ENCODE data around the gene DNAJC3. TPM values are rescaled to one million over a fixed set of nuclear protein-coding genes. Genes with fewer than 3 reads are reported as not detected.

Gene DNAJC3
- total and polyA plus RNA-seq, 2 experiments from 2014 or later = 19.5 to 27.5 TPM

DNA sequence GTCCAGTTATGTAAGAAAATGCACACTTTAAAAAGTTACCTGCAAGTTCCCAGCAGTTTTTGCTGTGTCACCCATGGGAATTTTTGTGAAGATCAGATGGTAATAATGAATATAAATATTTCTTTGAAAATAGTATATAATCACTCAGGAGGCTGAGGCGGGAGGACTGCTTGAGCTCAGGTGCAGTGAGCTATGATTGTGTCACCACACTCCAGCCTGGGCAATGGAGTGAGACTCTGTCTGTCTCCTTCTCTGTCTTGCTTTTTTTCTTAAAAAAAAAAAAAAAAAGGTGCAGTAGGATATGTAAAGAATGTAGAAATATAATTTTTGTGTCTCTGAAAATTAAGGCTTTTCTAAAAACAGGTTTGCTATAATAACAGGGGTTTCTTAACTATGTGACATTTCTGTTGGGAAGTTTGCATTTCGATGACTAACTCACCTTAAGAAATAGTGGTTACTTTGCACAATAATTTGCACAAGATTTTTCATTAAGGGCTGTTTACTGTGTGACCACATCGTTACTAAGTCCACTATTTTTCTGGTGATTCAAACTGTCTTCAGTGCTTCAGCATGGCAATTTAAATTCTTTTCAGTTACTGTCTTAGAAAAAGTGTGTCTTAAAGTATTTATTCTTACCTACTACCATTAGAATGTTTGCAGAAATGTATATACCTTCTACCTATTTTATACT lies 37.3 kb downstream of the DNAJC3 start:
- H2AFZ ChIP-seq = no peak overlapping the region
- no peaks in the 10 kb centered on the region for H3K4me1 ChIP-seq (ENCODE audit: insufficient read depth)
- no peaks in the 10 kb centered on the region for H3K9me3 Mint-ChIP-seq
- H3K4me3 Mint-ChIP-seq = no peak overlapping the region
- H3K79me2 ChIP-seq (replicated peaks; ENCODE audit: insufficient read depth) = 0 out of 2 replicates have a peak, but pooled peaks cover 3% of the 10 kb centered on the region
- H3K27ac Mint-ChIP-seq = no peak overlapping the region
- H3K4me1 Mint-ChIP-seq = no peaks in the 10 kb centered on the region
- no peak for ATAC-seq
- no peaks in the 10 kb centered on the region for H3K27me3 Mint-ChIP-seq (ENCODE audit: insufficient read depth, low read depth, poor library complexity)
- H3K4me3 ChIP-seq = no peak overlapping the region
- no peak for DNase-seq (ENCODE audit: low spot score)
- H3F3A ChIP-seq (replicated peaks; ENCODE audit: low read depth) = no peaks in the 10 kb centered on the region
- no peaks in the 10 kb centered on the region for H3K27me3 ChIP-seq (ENCODE audit: insufficient read depth)
- no peaks in the 10 kb centered on the region; the same call in 1 of the 2 replicates for H4K20me1 ChIP-seq (replicated peaks; ENCODE audit: insufficient read depth)
- TF ChIP-seq NANOG (IDR thresholded peaks at IDR 0.05; ENCODE audit: borderline replicate concordance) (no peak), EZH2 (IDR thresholded peaks at IDR 0.05; ENCODE audit: low read depth, unreplicated experiment) (no peak), JUNB (IDR thresholded peaks at IDR 0.05; ENCODE audit: unreplicated experiment) (no peak), ZNF331 (CRISPR knock-in tag; IDR thresholded peaks at IDR 0.05; ENCODE audit: low read depth) (no peak), ZNF114 (CRISPR knock-in tag; IDR thresholded peaks at IDR 0.05) (no peak), EZH2phosphoT487 (IDR thresholded peaks at IDR 0.05; ENCODE audit: unreplicated experiment) (no peak), POLR2AphosphoS5 (IDR thresholded peaks at IDR 0.05; ENCODE audit: low read depth) (no peak)
- TF ChIP-seq, protein P1, sequence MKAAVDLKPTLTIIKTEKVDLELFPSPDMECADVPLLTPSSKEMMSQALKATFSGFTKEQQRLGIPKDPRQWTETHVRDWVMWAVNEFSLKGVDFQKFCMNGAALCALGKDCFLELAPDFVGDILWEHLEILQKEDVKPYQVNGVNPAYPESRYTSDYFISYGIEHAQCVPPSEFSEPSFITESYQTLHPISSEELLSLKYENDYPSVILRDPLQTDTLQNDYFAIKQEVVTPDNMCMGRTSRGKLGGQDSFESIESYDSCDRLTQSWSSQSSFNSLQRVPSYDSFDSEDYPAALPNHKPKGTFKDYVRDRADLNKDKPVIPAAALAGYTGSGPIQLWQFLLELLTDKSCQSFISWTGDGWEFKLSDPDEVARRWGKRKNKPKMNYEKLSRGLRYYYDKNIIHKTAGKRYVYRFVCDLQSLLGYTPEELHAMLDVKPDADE (IDR thresholded peaks at IDR 0.05) = no peak
- TF ChIP-seq, protein P2, sequence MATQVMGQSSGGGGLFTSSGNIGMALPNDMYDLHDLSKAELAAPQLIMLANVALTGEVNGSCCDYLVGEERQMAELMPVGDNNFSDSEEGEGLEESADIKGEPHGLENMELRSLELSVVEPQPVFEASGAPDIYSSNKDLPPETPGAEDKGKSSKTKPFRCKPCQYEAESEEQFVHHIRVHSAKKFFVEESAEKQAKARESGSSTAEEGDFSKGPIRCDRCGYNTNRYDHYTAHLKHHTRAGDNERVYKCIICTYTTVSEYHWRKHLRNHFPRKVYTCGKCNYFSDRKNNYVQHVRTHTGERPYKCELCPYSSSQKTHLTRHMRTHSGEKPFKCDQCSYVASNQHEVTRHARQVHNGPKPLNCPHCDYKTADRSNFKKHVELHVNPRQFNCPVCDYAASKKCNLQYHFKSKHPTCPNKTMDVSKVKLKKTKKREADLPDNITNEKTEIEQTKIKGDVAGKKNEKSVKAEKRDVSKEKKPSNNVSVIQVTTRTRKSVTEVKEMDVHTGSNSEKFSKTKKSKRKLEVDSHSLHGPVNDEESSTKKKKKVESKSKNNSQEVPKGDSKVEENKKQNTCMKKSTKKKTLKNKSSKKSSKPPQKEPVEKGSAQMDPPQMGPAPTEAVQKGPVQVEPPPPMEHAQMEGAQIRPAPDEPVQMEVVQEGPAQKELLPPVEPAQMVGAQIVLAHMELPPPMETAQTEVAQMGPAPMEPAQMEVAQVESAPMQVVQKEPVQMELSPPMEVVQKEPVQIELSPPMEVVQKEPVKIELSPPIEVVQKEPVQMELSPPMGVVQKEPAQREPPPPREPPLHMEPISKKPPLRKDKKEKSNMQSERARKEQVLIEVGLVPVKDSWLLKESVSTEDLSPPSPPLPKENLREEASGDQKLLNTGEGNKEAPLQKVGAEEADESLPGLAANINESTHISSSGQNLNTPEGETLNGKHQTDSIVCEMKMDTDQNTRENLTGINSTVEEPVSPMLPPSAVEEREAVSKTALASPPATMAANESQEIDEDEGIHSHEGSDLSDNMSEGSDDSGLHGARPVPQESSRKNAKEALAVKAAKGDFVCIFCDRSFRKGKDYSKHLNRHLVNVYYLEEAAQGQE (IDR thresholded peaks at IDR 0.05; ENCODE audit: unreplicated experiment) = no peak
- TF ChIP-seq, protein P3, sequence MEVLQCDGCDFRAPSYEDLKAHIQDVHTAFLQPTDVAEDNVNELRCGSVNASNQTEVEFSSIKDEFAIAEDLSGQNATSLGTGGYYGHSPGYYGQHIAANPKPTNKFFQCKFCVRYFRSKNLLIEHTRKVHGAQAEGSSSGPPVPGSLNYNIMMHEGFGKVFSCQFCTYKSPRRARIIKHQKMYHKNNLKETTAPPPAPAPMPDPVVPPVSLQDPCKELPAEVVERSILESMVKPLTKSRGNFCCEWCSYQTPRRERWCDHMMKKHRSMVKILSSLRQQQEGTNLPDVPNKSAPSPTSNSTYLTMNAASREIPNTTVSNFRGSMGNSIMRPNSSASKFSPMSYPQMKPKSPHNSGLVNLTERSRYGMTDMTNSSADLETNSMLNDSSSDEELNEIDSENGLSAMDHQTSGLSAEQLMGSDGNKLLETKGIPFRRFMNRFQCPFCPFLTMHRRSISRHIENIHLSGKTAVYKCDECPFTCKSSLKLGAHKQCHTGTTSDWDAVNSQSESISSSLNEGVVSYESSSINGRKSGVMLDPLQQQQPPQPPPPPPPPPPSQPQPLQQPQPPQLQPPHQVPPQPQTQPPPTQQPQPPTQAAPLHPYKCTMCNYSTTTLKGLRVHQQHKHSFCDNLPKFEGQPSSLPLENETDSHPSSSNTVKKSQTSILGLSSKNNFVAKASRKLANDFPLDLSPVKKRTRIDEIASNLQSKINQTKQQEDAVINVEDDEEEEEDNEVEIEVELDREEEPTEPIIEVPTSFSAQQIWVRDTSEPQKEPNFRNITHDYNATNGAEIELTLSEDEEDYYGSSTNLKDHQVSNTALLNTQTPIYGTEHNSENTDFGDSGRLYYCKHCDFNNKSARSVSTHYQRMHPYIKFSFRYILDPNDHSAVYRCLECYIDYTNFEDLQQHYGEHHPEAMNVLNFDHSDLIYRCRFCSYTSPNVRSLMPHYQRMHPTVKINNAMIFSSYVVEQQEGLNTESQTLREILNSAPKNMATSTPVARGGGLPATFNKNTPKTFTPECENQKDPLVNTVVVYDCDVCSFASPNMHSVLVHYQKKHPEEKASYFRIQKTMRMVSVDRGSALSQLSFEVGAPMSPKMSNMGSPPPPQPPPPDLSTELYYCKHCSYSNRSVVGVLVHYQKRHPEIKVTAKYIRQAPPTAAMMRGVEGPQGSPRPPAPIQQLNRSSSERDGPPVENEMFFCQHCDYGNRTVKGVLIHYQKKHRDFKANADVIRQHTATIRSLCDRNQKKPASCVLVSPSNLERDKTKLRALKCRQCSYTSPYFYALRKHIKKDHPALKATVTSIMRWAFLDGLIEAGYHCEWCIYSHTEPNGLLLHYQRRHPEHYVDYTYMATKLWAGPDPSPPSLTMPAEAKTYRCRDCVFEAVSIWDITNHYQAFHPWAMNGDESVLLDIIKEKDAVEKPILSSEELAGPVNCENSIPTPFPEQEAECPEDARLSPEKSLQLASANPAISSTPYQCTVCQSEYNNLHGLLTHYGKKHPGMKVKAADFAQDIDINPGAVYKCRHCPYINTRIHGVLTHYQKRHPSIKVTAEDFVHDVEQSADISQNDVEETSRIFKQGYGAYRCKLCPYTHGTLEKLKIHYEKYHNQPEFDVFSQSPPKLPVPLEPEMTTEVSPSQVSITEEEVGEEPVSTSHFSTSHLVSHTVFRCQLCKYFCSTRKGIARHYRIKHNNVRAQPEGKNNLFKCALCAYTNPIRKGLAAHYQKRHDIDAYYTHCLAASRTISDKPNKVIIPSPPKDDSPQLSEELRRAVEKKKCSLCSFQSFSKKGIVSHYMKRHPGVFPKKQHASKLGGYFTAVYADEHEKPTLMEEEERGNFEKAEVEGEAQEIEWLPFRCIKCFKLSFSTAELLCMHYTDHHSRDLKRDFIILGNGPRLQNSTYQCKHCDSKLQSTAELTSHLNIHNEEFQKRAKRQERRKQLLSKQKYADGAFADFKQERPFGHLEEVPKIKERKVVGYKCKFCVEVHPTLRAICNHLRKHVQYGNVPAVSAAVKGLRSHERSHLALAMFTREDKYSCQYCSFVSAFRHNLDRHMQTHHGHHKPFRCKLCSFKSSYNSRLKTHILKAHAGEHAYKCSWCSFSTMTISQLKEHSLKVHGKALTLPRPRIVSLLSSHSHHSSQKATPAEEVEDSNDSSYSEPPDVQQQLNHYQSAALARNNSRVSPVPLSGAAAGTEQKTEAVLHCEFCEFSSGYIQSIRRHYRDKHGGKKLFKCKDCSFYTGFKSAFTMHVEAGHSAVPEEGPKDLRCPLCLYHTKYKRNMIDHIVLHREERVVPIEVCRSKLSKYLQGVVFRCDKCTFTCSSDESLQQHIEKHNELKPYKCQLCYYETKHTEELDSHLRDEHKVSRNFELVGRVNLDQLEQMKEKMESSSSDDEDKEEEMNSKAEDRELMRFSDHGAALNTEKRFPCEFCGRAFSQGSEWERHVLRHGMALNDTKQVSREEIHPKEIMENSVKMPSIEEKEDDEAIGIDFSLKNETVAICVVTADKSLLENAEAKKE (CRISPR knock-in tag; IDR thresholded peaks at IDR 0.05) = no peak
- H3K36me3 Mint-ChIP-seq (ENCODE audit: low read depth) = peaks cover 33% of the 10 kb centered on the region; the same call in 2 of the 3 replicates
- H3K9me2 ChIP-seq (ENCODE audit: insufficient read depth) = no peaks in the 10 kb centered on the region
- no peak overlapping the region for H3K27ac ChIP-seq (ENCODE audit: low read depth)
- no peak overlapping the region for H3K4me2 ChIP-seq
- H3K36me3 ChIP-seq (ENCODE audit: insufficient read depth) = no peaks in the 10 kb centered on the region

Data from GM23338 (cell line).